ENCODE results near the gene NAPEPLD. TPM values are rescaled to one million over a fixed set of nuclear protein-coding genes. Genes with fewer than 3 reads are reported as not detected.
A peak's percentile ranks its signal among the peaks of the same experiment; 100 is the strongest.
"Not testable (repeated sequence)": the region's sequence is repeated elsewhere in the genome, so short reads cannot be mapped to it uniquely, and the experiment has no call there.

The NAPEPLD gene
- total RNA-seq, 4 donors from 2014 or later, result 28.9 to 75.5 (median 71.2) TPM

- no peak overlapping the region for H3K27ac ChIP-seq
- H3K4me1 ChIP-seq, result no peaks in the 10 kb centered on the region
- DNase-seq, result no peak
- no peak overlapping the region for H3K4me3 ChIP-seq
- H3K27me3 ChIP-seq, result no peaks in the 10 kb centered on the region
- no peaks in the 10 kb centered on the region for H3K9me3 ChIP-seq
- TF ChIP-seq, protein P1, sequence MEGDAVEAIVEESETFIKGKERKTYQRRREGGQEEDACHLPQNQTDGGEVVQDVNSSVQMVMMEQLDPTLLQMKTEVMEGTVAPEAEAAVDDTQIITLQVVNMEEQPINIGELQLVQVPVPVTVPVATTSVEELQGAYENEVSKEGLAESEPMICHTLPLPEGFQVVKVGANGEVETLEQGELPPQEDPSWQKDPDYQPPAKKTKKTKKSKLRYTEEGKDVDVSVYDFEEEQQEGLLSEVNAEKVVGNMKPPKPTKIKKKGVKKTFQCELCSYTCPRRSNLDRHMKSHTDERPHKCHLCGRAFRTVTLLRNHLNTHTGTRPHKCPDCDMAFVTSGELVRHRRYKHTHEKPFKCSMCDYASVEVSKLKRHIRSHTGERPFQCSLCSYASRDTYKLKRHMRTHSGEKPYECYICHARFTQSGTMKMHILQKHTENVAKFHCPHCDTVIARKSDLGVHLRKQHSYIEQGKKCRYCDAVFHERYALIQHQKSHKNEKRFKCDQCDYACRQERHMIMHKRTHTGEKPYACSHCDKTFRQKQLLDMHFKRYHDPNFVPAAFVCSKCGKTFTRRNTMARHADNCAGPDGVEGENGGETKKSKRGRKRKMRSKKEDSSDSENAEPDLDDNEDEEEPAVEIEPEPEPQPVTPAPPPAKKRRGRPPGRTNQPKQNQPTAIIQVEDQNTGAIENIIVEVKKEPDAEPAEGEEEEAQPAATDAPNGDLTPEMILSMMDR (IDR thresholded peaks at IDR 0.05), result no peak
- no peak for TF ChIP-seq POLR2A (IDR thresholded peaks at IDR 0.05)
- H3K36me3 ChIP-seq, result peaks cover 0 to 33% (median 3%) of the 10 kb centered on the region in 3 donors
These were observed 42.7 kb downstream of the NAPEPLD start for GRCh38 chr7:103106005-103106702.

DNA sequence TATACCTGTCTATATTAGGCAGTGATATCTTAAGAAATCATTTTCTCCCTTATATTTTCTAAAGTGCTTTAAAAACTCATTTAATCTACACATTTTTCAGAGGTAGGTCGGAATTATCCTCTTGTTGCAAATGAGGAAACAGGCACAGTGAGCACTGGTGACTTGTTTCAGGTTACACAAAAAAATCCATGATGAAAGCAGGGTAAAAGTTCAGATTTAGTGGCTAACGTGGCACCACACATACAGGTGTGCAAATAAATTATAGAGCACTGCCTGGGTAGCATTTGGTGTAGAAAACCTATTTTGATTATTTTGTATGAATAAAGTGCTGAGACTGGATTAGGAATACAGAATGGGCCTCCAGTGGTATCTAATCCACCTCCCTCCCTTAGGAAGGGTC is 47.4 kb downstream of the NAPEPLD start:
- no peak for DNase-seq
- Histone ChIP-seq H3K27me3 (no peaks in the 10 kb centered on the region), H3K4me1 (no peaks in the 10 kb centered on the region), H3K9me3 (no peaks in the 10 kb centered on the region), H3K36me3 (peaks cover 0 to 51% (median 3%) of the 10 kb centered on the region in 3 donors), H3K4me3 (no peak overlapping the region), H3K27ac (no peak overlapping the region)
- no peak for TF ChIP-seq POLR2A (IDR thresholded peaks at IDR 0.05)
- TF ChIP-seq, protein P1 (IDR thresholded peaks at IDR 0.05), result no peak

DNA sequence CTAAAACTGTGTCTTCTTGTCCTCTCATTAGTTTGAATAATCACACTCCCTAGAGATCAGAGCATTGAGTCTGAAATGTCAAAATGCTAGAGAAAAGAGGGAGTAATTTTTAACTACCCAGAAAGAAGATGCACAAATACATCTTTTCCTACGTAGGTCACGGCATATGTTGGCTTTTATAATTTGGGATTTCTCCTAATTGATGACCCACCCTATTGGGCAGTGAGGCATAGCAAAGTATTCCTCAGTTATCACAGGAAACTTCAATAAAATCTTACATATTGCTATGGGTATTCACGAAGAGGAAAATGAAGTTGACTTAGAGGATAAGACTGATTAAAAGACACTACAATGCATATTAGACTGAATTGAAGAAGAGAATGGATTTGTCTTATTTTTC is 48.6 kb downstream of the NAPEPLD start:
- DNase-seq, result no peak
- H3K27me3 ChIP-seq, result no peaks in the 10 kb centered on the region
- TF ChIP-seq, protein P1 (IDR thresholded peaks at IDR 0.05), result no peak
- no peak for TF ChIP-seq POLR2A (IDR thresholded peaks at IDR 0.05)
- H3K4me1 ChIP-seq, result no peaks in the 10 kb centered on the region
- H3K9me3 ChIP-seq, result no peaks in the 10 kb centered on the region
- no peak overlapping the region for H3K27ac ChIP-seq
- H3K36me3 ChIP-seq, result peaks cover 0 to 47% (median 3%) of the 10 kb centered on the region in 3 donors
- H3K4me3 ChIP-seq, result no peak overlapping the region

GRCh38 chr7:103097041-103097440 is 51.9 kb downstream of the NAPEPLD start:
- H3K9me3 ChIP-seq, result no peaks in the 10 kb centered on the region
- TF ChIP-seq, protein P1 (IDR thresholded peaks at IDR 0.05), result no peak
- TF ChIP-seq POLR2A (IDR thresholded peaks at IDR 0.05), result no peak
- no peak overlapping the region for H3K27ac ChIP-seq
- H3K27me3 ChIP-seq, result no peaks in the 10 kb centered on the region
- no peaks in the 10 kb centered on the region for H3K4me1 ChIP-seq
- H3K36me3 ChIP-seq, result peaks cover 0 to 42% (median 3%) of the 10 kb centered on the region in 3 donors
- DNase-seq, result no peak
- no peak overlapping the region for H3K4me3 ChIP-seq

GRCh38 chr7:103095558-103095957 is 53.3 kb downstream of the NAPEPLD start:
- not testable (repeated sequence) for H3K4me3 ChIP-seq, H3K27me3 ChIP-seq, H3K27ac ChIP-seq, DNase-seq, H3K4me1 ChIP-seq, H3K9me3 ChIP-seq
- H3K36me3 ChIP-seq, result peaks cover 0 to 32% (median 0%) of the 10 kb centered on the region in 3 donors

DNA sequence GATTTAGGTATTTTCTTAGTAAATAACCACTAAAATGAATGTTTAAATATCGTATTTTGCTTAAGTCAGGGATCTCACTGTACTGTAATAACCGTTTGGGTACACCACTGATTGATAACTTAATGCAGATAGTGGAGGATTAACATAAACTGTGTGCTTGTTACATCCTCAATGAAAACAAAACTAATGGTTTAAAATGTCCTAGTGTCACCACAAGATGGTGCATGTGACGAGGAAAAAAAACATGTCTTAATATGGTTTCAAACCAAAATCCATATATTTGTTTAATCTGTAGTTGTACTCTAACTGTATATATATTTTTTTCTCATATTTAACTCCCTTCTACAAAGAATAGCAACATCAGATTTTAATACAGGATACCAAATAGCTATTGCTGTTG is 54.8 kb downstream of the NAPEPLD start:
- Histone ChIP-seq H3K9me3 (no peaks in the 10 kb centered on the region), H3K27me3 (no peaks in the 10 kb centered on the region), H3K36me3 (peaks cover 0 to 28% (median 0%) of the 10 kb centered on the region in 3 donors), H3K4me1 (no peaks in the 10 kb centered on the region), H3K27ac (no peak overlapping the region), H3K4me3 (no peak overlapping the region)
- TF ChIP-seq, protein P1 (IDR thresholded peaks at IDR 0.05), result peak in 3 of 6 experiments; percentile 34 to 46 (median 35)
- TF ChIP-seq POLR2A (IDR thresholded peaks at IDR 0.05), result no peak
- DNase-seq, result no peak

Data from Peyer's patch (tissue), 4 donors.